ENCODE measurements around the gene ZSCAN1.

ZSCAN1 gene

DNA sequence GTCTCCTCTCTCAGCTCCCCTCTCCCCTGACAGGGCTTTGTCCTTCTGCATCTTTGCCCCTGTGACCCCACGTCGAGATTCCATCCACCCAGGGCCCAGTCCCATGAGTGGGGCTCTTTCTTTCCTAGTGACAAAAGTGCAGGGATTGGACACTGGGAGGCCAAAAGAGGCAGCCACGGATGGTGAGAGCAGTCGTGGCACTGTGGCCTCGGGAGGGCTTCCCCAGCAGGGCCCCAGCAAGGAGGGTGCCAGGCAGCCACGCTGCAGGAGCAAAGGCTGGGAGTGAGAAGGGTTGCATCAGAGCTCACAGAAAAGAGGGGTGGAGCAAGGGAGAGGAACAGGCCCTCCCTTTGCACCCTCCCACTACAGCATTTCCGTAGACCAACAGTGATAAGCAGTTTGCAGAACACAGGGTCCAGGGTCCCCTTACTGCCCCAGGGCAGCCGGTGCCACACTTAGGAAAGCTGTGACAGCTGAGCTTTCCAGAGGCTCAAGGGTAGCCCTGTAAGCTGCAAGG, 4.9 kb downstream of the ZSCAN1 start:
- DNase-seq (ENCODE audit: low read depth in 1 of 2, low spot score in 1 of 2), result no peak

DNA sequence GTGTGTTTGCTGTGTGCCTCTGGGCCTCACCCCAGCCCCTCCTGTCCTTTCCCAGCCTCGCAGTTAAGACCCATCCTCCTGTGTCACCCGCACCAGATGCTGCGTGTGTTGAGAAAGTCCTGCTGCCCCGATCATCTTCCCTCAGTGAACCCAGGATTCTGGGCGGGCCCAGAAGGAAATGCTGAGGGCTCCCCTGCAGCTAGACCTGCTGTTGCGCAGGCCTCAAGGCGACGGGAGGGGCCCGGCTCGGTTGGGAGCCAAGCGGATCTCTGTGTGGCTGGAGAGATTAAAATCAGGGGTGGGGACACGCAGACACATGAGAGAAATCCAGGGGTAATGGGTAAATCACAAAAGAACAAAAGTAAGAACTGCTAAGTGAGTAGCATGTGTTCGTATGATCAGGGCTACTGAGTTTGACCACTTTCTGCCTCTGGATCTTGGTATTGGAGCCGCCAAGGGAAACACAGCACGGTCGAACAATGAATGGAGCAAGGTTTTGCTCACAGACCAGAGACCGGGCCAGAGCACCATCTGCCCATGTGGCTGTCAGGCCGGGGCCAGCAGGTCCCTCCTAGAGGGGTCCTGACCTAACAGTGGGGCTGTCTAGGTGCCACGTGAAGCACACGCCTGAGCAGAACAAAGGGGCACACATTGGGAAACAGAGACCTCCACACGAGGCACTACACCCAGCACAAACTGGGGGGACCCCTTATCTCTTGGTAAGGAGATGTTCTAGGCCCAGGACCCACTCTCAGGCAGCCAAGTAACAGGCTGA, 7.1 kb downstream of the ZSCAN1 start:
- no peak for DNase-seq (ENCODE audit: low read depth in 1 of 2, low spot score in 1 of 2)

DNA sequence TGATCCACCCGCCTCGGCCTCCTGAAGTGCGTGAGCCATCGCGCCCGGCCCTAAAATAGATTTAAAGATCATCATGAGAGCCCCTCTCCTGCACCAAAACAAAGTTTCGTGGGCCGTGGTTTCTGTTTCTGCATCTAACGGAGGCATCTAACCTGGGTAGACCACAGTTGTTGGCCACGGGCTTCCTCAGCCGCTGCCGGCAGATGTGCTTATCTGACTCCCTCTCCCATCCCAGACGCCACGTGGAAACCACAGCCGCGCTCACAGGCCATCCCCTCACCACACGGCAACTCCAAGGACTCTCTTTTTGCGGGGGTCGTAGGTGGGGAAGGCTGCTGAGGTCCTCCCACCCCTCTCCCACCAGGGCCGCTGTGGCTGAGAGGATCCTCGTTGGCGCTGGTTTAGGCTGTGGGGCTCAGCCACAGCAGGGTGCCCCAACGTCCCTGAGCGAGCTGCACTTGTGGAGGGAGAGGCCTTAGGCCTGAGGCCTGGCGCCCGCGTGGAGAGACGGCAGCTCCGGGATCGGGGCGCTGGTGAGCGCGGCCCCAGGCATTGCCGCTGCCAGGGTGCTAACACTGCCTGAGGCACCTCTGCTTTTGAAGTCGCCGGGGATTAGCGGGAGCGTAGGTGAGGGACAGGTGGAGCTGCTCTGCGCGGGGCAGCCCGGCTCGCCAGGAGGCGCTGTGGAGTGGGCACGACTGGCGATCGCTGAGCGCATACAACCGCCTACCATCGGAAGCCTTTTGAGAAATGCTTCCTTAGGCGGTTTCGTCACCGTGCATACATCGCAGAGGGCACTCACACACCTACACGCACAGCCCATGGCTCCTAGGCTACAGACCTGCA, 8.9 kb downstream of the ZSCAN1 start:
- no peak for DNase-seq (ENCODE audit: low read depth in 1 of 2, low spot score in 1 of 2)

DNA sequence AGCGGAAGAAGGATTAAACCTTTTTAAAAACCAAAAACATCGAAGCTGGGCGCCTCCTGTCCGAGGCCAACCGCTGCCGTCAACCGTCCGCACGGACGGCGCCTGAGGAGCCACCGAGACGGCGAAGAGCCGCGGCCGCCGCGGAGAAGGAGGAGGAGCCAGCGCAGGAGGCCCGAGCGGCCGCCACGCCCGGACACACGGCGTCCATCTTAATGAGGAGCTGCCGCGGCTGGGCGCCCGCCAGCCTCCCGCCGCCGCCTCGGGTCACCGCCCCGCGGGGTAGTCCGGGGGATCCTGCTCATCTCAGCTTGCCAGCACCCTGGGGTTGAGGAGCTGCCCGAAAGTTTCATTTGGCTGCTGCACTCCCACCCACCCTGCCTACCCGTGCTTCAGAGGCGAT, 10.6 kb downstream of the ZSCAN1 start:
- DNase-seq (ENCODE audit: low read depth in 1 of 2, low spot score in 1 of 2), result no peak

DNA sequence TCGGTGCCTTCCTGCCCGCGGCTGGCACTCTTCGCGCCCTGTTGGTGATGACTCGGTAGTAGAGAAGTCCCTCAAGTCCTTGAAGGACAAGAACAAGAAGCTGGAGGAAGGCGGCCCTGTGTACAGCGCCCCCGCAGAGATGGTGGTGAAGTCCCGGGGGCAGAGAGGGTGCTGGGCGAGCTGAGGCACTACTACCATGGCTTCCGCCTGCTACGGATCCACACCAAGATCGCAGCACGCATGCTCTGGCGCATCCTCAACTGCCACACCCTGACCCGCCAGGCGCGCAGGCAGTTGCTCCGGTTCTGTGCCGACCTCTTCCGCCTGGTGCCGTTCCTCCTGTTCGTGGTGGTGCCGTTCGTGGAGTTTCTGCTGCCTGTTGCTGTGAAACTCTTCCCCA, 11.1 kb downstream of the ZSCAN1 start:
- no peak for DNase-seq (ENCODE audit: low read depth in 1 of 2, low spot score in 1 of 2)

DNA sequence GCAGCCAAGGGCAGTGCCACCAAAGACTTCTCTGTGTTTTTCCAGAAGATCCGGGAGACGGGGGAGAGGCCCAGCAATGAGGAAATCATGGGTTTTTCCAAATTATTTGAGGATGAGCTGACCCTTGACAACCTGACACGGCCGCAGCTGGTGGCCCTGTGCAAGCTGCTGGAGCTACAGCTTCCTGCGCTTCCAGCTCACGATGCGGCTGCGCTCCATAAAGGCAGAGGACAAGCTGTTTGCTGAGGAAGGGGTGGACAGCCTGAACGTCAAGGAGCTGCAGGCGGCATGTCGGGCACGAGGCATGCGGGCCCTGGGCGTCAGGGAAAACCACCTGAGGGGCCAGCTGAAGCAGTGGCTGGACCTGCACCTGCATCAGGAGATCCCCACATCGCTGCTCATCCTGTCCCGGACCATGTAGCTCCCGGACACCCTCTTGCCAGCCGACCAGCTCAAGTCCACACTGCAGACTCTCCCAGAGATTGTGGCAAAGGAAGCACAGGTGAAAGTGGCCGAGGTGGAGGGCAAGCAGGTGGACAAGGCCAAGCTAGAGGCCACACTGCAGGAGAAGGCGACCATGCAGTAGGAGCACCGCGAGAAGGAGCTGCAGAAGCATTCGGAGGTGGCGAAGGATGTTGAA, 11.7 kb downstream of the ZSCAN1 start:
- no peak for DNase-seq (ENCODE audit: low read depth in 1 of 2, low spot score in 1 of 2)

DNA sequence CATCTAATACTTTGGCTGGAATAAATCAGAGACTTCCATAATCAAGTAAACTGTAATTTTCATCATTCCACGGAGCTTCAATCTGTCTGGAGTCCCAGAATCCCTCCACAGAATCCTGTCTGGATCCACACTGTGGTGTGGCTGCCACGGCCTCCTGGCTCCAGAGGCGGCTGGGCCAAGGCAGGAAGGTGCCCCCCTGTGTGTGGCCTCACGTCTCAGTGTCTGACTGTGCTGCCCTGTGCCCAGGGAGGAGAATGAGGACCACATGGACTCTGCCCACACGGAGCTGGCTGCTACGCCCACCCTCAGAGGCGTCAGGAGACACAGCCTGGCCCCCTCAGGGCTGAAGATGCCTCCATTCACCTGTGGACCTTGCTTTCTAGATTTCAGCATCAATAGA, 13.0 kb downstream of the ZSCAN1 start:
- no peak for DNase-seq (ENCODE audit: low read depth in 1 of 2, low spot score in 1 of 2)

DNA sequence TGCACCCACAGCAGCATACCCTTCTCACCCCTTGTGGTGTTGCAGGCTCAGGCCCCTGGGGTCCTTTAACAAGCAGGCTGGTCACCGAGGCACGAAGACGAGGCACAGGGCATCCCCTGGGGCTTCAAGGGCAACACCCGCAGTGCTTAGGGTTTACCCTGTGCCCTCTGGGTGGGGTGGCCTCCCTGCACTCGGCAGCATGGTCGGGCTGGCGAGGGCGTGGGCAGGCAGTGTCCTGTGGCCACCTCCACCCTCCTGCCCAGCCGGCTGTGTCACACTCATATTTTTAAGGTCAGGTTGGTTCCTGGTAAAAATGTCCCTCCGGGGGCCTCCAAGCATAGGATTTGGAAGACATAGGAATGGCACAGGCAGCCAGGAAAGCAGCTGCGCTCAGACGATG, 13.8 kb downstream of the ZSCAN1 start:
- no peak for DNase-seq (ENCODE audit: low read depth in 1 of 2, low spot score in 1 of 2)

DNA sequence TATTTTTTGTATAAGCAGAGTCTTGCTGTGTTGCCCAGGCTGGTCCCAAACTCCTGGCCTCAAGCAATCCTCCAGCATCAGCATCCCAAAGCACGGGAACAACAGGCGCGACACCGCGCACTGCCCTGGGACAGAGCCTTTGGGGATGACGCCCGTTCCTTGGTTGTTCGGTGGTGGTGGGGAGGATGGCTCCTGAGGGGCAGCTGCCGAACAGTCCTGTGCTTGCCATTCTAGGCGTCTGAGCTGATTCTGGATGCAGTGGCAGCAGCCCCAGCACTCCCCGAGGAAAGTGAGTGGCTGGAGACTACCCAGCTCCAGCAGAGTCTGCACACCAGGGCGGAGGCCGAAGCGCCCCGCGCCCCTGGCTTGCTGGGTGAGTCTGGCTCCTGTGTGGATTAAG, 18.4 kb downstream of the ZSCAN1 start:
- no peak for DNase-seq (ENCODE audit: low read depth in 1 of 2, low spot score in 1 of 2)

DNA sequence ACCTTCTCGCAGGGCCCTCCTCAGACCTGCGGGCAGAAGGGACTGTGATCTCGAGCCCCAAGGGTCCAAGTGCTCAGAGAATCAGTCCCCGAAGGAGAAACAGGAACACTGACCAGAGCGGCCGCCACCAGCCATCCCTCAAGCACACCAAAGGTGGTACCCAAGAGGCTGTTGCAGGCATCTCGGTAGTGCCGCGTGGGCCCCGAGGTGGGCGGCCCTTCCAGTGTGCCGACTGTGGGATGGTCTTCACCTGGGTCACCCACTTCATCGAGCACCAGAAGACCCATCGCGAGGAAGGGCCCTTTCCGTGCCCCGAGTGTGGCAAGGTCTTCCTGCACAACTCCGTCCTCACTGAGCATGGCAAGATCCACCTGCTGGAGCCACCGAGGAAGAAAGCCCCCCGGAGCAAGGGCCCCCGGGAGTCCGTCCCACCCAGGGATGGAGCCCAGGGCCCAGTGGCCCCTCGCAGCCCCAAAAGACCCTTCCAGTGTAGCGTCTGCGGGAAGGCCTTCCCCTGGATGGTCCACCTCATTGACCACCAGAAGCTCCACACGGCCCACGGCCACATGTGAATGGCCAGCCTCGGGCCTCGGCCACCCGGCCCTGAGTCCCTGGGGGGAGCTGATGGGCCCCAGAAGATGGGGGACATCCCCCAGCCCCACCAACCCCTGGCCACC, 19.8 kb downstream of the ZSCAN1 start:
- no peak for DNase-seq (ENCODE audit: low read depth in 1 of 2, low spot score in 1 of 2)

DNA sequence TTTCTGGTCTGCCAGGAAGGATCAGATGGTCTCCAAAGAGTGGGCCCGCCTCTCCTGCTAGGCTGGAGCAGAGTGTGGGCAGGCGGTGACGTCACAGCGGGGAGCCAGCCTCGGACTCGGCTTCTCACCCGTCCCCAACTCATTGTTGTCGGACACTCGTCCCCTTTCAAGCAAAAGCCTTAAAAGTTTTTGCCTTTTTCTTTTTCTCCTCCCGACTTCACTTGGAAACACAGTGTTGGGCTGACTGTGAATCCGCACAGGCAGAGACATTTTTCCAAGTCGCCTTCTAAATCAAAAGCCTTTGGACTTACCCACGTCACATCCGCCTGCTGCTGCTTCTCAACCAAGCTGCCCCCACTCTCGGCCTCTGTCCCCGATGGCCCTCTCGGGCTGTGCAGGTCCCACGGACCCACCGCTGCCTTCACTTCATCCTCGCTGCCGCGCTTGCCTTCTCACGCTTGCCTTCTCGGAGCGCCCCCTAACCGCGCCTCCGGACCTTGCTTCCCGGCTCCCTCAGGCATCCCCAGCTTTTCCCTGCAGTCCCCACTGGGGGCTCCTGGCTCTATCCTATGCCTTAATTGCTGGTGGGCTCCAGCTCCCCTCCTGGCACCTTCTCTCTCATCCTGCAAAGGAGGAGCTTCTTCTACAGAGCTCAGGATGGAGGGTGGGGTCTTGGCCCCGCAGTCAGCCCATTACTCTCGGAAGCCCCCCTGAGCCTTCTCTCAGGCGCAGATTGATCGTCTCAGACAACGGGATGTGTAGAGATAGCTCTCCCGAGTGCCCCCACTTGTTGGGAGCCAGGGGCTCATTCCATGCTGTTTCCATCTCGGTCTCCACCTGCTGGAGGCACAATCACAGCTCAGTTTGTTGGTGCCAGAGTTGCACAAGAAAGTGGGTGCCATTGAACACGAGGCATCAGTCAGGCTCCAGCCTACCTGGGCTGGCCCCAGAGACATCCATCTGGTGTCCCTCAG, 21.4 kb downstream of the ZSCAN1 start:
- DNase-seq (ENCODE audit: low read depth in 1 of 2, low spot score in 1 of 2), result no peak

DNA sequence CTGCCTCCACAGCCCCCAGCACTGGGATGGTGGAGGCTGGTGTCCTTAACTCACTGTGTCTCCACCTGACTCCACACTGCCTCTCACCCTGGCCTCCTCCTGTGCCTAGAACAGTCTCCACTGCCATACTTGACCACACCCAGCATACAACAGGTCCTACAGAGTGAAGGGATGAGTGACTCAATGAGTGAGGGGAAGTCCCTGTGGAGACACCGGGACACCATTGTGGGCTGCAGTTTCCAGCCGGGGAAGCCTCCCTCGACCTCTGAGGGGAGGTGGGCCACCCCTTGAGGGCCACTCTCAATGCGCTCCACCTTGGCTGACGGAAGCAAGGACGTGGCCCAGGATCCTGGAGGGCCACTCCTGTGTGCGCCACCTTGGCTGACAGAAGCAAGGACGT, 22.4 kb downstream of the ZSCAN1 start:
- DNase-seq (ENCODE audit: low read depth in 1 of 2, low spot score in 1 of 2), result no peak

DNA sequence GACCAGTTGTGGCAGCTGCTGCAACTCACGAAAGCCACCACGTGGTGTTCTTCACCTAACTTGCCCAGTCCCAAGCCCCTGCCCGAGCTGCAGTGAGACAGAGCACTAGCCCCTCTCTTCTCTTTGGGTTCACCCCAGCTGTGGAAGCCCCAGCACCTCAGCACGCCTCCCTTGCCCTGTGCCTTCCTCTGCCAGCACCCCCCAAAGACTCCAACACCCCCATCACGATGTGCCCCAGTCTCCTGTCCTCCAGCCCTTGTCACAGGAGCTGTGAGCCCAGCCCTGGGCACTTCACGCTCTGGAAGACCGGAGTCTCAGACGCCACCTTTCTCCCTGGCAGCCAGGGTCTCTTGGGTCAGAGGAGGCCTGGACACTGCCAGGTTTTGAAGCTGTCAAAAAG, 23.0 kb downstream of the ZSCAN1 start:
- DNase-seq (ENCODE audit: low read depth in 1 of 2, low spot score in 1 of 2), result no peak

DNA sequence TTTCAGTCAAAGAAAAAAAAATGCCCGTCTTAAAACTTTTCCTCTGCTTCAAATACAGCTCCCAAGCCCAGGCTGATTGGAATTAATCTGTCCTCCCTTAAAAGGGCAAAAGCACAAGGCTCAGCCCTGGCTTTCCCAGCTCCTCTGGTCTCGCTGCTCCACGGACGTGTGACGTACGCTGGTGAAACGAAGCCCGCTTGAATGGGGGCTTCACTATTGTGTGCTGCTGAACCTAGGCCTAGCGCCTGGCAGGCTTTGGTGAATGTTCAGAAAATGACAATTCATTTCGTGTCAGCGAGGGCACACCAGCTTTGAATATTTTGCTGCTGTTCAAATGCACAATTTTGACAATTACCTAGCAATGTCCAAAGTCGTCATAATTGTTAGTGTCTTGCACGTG, 24.6 kb downstream of the ZSCAN1 start:
- no peak for DNase-seq (ENCODE audit: low read depth in 1 of 2, low spot score in 1 of 2)

DNA sequence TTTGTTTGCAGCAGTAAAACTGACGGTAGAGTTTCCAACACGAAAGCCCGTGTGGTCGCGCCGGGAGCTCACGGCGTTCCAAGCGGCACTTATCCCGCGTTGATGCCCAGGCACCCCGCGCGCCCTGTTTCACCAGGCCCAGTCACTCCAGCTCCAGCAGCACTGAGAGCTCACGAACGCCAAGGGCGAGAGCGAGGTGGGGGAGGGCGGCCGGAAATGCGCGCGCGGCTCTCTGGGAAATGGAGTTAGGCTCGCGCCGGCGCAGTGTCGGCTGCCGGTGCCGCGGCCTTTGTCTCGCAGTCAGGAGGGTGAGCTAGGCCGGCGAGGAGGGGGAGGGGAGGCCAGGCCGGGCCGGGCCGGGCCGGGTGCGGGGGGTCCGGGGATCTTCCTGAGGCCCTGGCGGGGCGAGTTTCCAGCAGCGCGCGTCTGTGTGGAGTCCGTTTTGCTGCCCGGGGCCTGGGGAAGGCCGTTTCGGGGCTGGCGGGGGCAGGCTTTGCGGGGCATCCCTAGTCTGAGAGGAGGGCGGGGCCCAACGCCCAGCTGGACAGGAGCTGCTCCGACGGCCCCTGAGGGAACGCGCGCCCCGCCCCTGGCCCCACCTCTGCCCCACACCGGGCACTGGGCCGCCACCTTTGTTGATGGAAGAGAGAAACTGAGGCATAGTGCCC, 25.3 kb downstream of the ZSCAN1 start, which contains the start of gene ZNF135:
ZNF135 (plus strand) TSS at position 280 of the 668 bp plus-strand sequence. CDS start 721 bp downstream, outside the sequence.
- DNase-seq (ENCODE audit: low read depth in 1 of 2, low spot score in 1 of 2), result peak; percentile 13 to 39

DNA sequence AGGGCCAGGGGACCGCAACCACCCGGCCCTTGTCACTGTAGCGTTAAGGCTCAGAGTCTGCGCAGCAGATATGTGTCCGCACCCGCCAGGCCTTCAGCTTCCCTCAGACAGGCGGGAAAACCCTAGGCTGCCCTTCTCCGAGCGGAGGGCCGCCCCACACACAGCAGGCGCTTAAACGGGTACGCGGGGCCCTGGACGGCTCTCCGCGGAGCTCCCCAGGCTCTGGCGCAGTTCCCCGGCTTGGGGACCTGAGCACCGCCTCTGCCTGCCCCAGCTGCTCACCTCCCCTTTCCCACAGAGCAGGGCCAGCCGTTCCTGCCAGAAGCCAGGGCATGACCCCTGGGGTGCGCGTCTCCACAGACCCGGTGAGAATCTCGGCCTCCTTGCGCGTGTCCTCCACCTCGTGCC, 25.9 kb downstream of the ZSCAN1 start:
- DNase-seq (ENCODE audit: low read depth in 1 of 2, low spot score in 1 of 2), result no peak

DNA sequence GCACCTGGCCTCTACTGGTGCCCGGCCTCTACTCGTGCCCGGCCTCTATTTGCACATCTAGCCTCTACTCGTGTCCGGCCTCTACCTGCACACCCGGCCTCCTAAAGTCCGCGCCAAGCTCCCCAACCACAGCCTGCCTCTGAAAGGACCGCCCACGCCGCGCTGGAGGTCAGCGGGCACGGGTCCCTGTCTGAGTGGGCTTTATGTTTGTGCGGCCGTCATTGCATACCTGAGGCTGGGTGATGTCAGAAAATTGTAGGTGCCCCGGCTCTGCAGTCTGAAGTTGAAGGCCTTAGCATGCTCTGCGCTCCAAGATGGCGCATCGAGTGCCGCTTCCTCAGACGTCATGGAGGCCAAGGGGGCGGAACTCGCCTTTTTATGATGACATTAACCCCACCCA, 26.4 kb downstream of the ZSCAN1 start:
- DNase-seq (ENCODE audit: low read depth in 1 of 2, low spot score in 1 of 2), result no peak

DNA sequence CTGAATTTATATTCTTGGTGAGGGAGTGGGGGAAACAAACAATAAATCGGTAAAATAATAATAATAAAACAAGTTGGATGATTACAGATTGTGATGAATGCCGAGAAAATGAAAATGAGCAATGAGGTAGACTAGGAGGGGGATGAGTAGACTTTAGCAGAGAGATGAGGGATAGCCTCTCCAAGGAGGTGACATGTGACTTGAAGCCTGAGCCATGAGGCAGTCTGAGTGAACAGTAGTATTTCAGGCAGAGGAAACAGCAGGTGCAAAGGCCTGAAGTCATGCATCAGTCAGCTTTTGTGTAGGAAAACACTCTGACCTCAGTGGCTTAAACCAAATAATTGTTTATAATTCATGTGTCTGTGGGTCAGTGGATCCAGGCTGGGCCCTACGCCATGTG, 29.9 kb downstream of the ZSCAN1 start:
- no peak for DNase-seq (ENCODE audit: low read depth in 1 of 2, low spot score in 1 of 2)

DNA sequence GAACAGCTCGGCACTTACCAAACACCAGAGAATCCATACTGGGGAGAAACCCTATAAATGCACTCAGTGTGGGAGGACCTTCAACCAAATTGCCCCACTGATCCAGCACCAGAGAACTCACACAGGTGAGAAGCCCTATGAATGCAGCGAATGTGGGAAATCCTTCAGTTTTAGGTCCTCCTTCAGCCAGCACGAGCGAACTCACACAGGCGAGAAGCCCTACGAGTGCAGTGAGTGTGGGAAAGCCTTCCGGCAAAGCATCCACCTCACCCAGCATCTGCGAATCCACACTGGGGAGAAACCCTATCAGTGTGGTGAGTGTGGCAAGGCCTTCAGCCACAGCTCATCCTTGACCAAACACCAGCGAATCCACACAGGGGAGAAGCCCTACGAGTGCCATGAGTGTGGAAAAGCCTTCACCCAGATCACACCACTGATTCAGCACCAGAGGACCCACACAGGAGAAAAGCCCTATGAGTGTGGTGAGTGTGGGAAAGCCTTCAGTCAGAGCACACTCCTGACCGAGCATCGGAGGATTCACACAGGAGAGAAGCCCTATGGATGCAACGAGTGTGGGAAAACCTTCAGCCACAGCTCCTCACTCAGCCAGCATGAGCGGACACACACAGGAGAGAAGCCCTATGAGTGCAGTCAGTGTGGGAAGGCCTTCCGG, 33.6 kb downstream of the ZSCAN1 start:
- no peak for DNase-seq (ENCODE audit: low read depth in 1 of 2, low spot score in 1 of 2)

Data from activated CD4-positive, alpha-beta T cell treated with anti-CD3 and anti-CD28 coated beads, Interleukin-2, amount 50 U/mL, for 24 hours (primary cell).